Activated CD4-positive, alpha-beta T cell treated with anti-CD3 and anti-CD28 coated beads, Interleukin-2, amount 50 U/mL, for 24 hours (primary cell): ENCODE measurements around the gene PPFIBP2.

Source experiments
- DNase-seq, 2 donors: peaks; one replicate each; pipeline ENCODE4 v3.0.0-alpha.2; 2020; ENCODE audit warnings: low read depth in 1 of 2, low spot score in 1 of 2

Gene PPFIBP2

GRCh38 chr11:7513234-7514098, at the start of gene PPFIBP2:
TSS of gene PPFIBP2 (plus strand) at chr11:7513999. CDS start at chr11:7549476, 35,477 bp downstream.
- peak; percentile 64 to 73 for DNase-seq

GRCh38 chr11:7467652-7468051, 46.1 kb upstream of the PPFIBP2 start:
- DNase-seq = no peak

GRCh38 chr11:7469351-7469865, 44.4 kb upstream of the PPFIBP2 start:
- DNase-seq = no peak

GRCh38 chr11:7471071-7471470, 42.7 kb upstream of the PPFIBP2 start:
- no peak for DNase-seq

GRCh38 chr11:7473717-7474116, 40.1 kb upstream of the PPFIBP2 start:
- DNase-seq = no peak

GRCh38 chr11:7480113-7480512, 33.7 kb upstream of the PPFIBP2 start:
- no peak for DNase-seq

- no peak for DNase-seq
Observed at GRCh38 chr11:7484131-7484530, 29.7 kb upstream of the PPFIBP2 start.

- DNase-seq = no peak
Observed at GRCh38 chr11:7484645-7485044, 29.2 kb upstream of the PPFIBP2 start.

GRCh38 chr11:7485186-7486097, 28.4 kb upstream of the PPFIBP2 start, which contains the start of gene OLFML1:
TSS of gene OLFML1 (plus strand) at chr11:7485506. CDS start at chr11:7485876, 370 bp downstream.
- DNase-seq = no peak

- no peak for DNase-seq
Observed at GRCh38 chr11:7486098-7486780, 27.6 kb upstream of the PPFIBP2 start.

- no peak for DNase-seq
Observed at GRCh38 chr11:7486781-7487140, 27.0 kb upstream of the PPFIBP2 start.

- no peak for DNase-seq
Observed at GRCh38 chr11:7487360-7487759, 26.4 kb upstream of the PPFIBP2 start.

GRCh38 chr11:7488681-7489080, 25.1 kb upstream of the PPFIBP2 start:
- no peak for DNase-seq

GRCh38 chr11:7489376-7489775, 24.4 kb upstream of the PPFIBP2 start:
- DNase-seq = no peak

GRCh38 chr11:7490054-7490453, 23.7 kb upstream of the PPFIBP2 start:
- DNase-seq = no peak

GRCh38 chr11:7490535-7490934, 23.3 kb upstream of the PPFIBP2 start:
- no peak for DNase-seq

GRCh38 chr11:7492253-7492652, 21.5 kb upstream of the PPFIBP2 start:
- DNase-seq = no peak

- no peak for DNase-seq
Observed at GRCh38 chr11:7493670-7494069, 20.1 kb upstream of the PPFIBP2 start.

GRCh38 chr11:7494086-7494745, 19.6 kb upstream of the PPFIBP2 start:
- DNase-seq = no peak

GRCh38 chr11:7495882-7496551, 17.8 kb upstream of the PPFIBP2 start:
- DNase-seq = no peak
